GM18870 (cell line): Measurements from ENCODE around the gene UPP2.

Experiments
- ATAC-seq: cut with Tn5 transposase; IDR thresholded peaks from one replicate; pipeline ENCODE4 v1.9.1; 2021; ENCODE audit warnings: moderate library complexity; ENCODE audit not compliant: unreplicated experiment

Gene UPP2

DNA sequence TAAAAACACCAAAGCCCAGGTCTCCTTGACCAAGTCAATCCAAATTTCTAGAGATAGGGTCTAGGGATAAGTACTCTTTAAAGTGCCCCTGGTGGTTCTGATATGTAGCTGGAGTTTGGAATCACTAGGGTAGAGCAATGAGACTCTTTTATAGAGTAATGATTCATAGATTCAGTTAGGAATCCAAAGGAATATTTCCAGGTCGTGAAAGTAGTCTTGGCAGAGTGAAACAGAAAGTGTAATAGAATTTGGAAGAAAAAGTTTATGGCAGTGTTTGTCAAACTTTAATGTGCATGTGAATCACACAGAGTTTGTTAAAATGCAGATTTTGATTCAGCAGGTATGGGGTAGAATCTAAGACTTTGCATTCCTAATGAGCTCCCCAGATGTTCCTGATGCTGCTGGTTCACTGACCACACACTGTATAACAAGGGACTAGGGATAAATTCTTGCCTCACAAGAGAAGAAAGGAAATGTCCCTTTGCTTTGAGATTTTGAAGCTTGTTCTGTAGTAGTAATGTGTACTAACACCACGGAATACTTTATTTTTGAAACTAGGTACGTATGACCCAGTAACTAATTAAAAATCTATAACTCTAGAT, 1.8 kb downstream of the UPP2 start:
- ATAC-seq: no peak

DNA sequence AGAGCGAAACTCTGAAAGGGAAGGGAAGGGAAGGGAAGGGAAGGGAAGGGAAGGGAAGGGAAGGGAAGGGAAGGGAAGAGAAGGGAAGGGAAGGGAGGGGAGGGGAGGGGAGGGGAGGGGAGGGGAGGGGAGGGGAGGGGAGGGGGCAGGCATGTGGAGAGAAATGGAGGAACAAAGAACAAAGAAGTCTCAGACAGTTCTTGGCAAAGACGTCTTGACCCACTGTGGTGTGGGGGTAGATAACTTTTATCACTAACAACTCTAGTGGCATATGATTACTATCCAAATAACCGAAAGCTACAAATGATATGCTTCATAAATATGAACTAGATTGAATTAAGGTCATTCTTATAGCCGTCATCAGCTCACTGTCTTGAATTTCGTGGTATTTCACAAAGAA, 3.2 kb downstream of the UPP2 start:
- ATAC-seq: no peak

DNA sequence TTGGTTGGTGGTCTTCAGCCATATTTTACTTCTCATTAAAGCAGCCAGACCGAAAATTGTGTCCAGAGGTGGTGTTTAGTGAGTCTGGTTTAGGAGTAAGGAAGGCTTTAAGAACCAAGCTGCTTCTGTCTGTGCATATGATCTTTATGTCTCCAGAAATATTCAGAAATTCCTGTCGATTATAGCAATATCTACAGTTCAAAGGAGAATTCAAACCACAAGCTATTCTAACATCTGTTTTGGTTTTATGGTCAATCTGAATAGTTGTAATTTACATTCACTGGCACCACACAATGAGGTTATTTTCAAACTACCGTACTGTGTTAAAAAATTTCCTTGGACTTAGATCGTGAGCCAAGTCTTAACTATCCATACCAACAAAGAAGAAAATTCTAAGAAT, 11.3 kb downstream of the UPP2 start:
- ATAC-seq: no peak

DNA sequence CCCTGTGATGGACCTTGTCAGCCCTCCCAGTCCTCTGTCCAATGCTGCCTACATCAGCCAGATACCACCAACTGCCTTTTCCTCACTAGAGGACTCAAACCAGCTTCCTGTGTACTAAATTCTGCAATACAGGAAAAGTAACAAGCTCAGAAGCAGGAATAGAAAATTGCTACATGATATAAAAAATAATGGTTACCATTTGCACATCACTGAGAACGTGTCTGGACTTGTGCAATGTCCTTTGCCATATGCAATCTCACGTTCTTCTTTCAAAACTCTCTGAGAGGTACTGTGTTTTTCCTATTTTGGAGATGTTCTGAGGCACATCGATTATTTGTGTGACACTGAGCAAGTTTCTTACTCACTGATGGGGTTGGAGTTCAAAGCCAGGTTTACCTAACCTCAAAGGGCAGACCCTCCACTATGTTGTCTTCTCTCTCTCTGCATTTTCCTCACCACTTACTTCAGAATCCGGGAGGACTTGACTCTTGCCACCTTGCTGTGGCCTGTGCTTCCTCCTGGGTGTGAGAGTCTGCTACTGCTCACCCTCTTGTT, 12.1 kb downstream of the UPP2 start:
- no peak for ATAC-seq

DNA sequence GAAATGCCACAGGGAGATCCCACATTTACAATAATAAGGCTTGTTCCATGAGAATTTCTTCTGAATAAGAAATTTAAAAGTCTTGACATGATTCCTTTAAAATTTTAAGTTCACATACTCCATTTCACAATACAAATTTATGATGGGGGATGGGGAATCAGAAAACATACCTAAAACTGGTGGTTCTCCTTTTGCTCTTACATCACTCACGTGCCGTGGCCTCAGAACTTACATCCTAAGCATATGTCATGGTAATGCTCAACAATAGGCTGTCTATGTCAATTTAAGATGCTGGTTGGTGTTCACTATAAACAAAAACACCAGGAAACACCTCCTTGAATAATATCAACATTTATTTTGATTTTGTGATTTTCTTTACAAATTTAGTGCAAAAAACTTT, 12.8 kb downstream of the UPP2 start:
- ATAC-seq: no peak

DNA sequence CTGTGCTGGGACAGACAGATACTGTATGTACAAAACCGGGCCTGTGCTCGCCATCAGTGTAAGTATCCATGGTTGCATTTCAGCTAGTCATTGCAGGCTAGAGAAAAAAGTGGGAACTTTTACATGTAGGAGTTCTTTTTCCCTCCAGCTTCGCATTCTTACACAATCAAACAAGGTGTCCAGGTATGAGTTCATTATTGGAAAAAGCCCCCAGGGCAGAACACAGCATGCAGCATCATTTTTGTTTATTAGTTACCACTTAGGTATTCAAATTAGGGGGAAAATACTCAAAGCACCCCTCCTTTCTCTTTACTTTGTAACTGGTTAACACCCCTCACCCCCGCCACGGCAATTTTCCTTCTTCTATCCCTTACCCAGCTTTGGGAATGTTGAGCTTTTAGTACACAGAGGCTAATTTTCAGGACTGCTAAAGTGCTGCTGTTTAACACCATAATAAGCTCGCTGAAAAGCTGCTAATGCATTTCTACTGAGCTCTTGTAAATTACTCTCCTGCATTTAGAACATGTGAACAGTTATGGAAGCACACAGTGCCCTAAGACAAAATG, 13.6 kb downstream of the UPP2 start:
- ATAC-seq: no peak

DNA sequence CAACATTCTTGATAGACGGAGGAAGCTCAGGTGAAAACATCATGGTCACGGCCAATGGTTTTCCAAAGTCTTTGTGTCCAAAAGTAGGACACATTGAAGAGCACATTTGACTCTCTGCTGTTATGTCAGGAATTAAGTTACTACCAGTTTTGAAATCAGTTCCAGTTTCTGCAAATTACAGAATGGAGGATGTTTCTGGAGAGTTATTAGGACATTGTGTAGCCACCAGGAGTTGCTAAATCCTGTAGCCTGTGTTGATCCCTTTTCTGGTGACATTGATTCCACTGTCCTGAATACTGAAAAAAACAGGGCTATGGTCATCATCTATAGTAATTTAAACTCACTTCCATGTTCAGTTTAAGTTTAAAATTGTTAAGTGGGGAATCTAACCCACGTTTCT, 15.3 kb downstream of the UPP2 start:
- no peak for ATAC-seq

DNA sequence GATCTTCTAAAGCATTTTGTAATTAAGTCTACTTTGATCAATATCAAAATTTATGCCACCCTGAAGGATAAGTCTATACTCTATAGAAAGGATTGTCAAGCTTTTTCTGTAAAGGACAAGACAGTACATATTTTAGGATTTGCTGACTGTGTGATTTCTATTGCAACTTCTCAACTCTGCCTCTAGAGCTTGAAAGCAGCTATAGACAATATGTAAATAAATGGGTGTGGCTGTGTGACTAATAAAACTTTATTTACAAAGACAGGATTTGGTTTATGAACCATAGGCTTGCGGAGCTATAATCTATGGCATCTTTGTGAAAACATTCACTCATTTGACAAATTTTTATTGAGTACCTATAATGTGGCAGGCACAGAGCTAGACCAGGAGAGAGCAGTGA, 18.4 kb downstream of the UPP2 start:
- no peak for ATAC-seq

DNA sequence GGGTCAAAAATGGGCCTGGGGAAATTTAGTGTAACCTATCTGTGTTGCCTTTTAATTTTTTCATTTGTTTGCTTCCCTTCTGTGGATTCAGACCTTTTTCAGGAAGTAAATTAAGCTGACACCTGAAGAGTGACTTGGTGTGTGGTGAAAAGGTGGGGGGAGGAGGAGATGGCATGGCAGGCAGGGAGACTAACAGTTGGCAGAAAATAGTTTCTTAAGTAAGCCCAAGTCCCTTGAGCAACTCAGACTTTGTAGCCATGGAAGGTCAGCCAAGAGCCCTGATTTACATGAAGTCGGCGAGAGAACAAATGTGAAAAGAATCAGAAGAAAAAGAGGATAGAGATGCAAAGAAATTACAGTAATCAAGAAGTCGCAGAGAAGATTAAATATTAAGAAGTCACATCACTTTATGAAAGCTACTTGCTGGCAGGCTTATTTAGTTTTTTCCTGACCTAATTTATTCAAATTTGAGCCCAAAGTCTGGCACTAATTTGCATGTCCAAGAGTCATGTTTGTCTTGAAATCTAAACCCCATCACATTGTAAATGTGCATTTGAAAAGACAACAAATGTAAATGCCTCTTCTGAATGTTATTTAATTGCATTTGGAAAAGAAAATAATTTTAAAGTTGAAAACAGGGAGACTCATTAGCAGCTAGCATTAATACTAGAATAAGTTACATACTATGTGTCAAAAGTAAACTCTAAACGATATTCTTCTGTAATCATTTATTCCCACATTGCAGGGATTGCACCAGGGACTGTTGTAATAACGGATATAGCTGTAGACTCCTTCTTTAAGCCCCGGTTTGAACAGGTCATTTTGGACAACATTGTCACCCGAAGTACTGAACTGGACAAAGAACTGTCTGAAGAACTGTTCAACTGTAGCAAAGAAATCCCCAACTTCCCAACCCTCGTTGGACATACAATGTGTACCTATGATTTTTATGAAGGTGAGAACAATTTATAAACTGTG, 19.3 kb downstream of the UPP2 start:
- ATAC-seq: no peak

DNA sequence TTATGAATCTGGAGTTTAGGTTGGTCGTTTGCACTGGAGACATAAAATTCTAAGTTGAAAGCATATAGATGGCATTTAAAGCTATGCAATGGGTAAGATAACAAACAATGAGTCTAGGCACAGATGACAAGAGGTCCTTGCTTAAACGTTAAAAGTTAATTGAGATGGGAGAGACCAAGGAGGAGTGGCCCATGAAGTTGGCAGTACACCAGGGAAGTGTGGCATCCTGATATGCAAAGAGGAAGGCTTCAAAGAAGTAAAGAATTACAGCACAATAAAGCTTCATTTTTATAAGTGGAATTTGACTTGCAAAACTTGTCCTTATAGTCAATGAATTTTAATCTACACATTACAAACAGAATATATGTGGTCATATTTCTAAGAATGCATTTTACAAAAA, 23.2 kb downstream of the UPP2 start:
- ATAC-seq: no peak

DNA sequence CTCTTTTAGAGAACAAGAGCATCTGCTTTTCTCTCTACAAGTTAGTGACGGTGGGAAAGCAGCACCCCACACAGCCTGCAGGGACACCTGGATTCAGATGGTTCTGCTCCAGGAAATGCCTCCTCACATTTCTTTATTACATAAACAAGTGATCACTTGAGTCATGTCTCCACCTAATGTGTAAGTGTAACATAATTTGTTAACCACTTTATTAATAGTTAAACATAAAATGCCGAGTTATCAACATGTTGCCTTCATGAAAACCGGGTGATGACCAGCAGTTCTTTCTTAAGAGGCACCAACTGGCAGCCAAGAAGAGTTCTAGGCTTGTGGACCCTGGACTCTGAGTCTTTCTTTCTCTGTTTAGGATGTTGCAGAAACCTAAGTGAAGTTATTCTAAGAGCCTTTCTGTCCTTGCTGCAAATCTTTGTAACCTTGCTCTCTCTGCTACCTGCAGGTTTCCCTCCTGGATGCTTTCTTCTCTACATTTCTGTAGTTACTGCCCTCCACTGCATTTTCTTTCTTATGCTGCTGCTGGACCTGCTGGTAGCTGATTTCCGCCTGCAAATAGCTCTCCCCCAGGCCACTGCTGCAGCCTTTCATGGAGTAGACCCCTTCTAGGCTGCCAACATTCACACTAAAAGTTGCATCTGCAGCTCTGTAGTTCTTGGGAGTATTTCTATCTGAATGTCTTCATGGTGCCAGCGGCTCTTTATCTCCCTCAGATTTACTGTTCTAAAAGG, 24.3 kb downstream of the UPP2 start:
- ATAC-seq: no peak

DNA sequence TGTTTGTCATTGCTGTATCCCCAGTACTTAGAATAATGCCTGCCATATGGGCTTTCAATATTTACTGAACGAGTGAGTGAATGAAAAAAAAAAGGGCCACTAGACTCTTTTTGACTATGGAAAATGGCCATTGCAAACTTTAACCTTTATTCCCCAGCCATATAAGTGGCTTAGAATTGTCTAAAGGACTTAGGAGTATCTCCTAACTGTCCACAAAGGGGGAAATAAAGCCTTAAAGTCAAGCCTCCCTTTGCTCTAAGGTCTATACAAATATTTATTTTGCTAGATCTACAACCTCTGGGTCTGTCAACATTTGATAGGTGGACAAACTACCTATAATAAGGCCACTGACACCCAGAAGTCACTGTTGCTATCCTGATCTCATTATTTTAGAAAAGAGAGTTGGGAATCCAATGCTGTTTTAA, 25.7 kb downstream of the UPP2 start:
- no peak for ATAC-seq

DNA sequence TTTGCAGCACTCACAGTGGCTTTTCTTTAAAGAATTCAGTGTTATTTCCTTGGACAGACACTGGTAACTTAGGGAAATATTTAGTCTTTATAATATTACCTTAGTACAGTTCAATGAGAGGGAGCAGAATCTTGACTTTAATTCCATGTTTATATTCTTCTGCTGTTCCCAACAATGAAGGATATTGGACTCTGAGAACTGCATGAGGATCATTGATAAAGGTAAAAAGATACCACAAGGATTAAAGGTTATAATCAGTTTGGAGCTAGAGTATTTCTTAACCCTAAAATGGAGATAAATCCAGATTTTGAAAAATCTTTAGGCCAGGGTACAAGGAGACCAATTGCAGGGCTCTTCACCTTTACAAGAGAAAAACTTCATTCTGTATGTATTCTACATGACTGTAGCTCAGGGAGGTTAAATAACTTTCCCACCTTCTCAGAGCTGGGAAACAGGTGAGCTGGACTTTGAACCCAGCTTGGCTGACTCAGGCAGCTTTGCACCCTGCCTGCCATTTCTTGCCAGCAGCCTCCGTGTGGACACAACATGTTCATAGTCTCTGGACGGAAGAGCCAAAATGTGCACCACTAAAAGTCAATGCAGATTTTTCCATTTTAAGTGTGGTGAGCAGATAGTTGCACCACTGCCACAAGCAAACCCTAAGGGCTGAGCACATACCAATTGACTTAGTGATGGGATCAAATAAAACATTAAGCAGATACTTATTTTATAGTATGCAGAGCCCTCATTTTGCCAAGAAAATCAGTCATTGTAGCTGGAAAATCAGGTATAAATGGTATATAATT, 26.7 kb downstream of the UPP2 start:
- ATAC-seq: no peak

DNA sequence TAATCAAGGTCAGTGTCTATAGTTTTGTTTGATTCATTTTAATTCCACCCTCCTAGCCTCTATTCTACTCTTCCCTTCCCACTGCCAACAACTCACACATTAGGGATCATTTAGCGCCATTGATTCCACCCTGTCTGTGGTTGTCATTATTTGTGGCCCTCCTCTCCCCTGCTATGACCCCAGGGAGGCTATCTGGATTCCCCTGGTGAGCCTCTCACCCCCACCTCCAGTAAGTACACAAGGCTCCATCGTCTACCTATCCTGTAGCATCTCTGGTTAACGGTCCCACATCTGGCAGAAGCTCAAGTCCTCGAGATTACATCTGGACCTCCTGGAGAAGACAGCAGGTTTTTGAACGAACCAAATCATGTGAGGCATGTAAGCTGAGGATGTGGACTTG, 27.4 kb downstream of the UPP2 start:
- ATAC-seq: no peak

DNA sequence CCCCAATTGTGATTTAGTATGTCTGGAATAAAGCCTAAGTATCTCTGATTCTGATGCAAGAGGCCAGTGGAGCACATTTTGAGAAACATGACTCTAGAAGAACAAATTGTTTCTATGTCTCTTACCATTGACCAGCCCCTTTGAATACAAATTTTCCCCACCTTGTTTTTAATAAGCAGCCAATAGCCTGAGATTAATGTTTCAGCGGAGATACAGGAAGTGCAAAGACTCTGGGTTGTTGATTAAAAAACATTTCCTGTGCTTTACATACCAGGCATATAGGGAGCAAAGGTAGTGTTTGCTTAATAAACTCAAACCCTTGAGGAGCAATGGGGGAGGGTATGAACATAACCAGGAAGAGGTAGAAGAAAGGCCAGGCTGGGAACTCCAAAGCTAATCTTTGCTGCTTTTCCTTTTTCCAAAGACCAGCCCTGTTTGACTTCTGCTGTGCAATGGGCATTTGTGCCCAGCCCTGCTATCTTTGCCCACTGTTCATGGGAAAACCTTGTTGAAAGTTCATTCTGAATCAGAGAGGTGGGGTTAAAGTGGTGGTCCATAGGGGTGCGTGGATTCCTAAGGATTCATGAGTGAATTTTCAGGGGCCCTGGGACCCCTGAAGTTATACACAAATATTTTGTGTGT, 29.3 kb downstream of the UPP2 start:
- no peak for ATAC-seq

DNA sequence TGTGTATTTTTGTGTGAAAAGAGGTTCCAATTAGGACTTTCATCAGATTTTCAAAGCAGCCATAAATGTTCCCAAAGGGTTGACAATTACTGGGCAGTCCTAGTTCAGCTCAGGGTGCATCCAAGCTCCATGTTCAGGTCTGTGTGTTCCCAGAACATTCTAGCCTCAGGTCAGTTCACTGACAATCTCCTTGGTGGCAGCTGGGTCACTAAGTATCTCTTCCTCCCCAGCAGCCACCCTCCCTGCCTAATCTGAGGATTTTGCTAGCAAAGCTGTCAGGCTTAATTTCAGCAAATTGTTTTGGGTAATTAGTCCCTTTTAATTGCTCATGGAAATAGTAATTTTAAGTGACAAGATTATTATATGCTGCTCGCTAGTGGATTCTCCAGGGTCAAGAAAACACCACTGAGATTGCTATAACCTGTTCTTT, 29.8 kb downstream of the UPP2 start:
- no peak for ATAC-seq

DNA sequence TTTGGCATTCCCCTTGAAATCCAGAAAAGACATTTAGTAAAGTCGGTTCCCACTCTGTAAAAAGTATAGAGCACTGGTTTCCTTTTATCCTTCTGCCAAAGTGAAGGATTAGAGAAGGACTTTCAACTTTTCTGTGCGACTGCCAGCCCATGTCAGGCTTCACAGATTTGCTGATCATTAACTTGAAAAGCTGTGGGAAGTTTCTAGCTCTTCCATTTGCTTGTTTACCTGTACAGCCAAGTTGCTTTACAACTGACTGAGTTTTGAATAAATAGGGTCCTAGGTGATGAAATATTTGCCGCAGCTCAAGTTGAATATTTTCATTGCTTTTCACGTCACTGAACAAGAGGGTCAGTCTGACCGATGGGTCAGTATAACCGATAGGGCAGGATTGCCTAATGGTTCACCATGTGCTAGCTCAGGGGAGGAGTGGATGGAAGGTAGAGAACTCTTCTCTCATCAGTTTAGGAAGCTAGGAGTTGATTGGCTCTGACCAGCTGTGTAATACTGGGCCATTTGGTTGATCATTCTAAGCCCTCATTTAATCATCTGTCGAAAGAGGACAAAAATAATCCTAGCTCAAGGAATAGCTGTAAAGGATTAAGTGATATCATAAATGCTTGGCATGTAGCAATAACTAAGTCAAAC, 30.4 kb downstream of the UPP2 start:
- ATAC-seq: no peak

DNA sequence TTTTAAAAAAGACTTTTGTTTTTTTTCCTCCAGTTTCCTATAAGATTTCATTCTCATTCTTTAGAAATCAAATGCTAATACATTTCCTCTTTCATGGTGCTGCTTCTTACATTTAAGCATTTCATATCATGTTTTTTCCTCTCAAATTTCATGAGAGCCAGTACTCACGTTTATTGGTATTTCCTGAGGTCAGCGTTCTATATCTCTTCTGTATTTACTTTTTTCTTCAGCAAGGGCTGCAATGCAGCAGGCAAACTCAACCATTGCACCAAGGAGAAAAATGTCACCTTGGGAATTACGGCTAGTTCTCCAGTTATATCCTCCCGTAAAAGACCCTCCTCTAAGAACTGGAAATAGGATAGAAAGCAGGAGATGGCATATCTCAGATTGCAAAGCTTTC, 32.4 kb downstream of the UPP2 start:
- ATAC-seq: no peak

DNA sequence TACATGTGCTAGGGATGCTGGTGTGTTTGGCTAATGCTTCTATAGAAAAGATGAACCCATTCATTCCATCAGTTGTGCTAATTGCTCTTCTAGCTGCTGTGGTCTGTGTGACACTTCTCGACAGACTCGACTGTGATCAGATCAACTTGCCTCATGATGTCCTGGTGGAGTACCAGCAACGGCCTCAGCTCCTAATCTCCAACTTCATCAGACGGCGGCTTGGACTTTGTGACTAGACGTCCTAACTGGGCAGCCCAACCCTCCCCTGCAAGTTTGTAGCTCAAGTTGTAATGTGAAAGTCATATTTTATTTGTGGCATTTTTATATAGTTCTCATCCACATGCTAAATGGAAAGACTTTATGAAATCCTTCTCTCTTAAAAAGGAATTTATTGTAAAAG, 33.0 kb downstream of the UPP2 start:
- no peak for ATAC-seq
